Kidney (tissue), 14 donors: ENCODE data around the gene FGF12. TPM values are rescaled to one million over a fixed set of nuclear protein-coding genes. Genes with fewer than 3 reads are reported as not detected.

Experiments
- DNase-seq, 5 donors: peaks; one replicate each; pipeline ENCODE4 v3.0.0-alpha.2; 2013 to 2020
- FAIRE-seq: peaks from 2 replicates; lab custom pipeline; 2012; peaks lifted over from hg19 to GRCh38; lab: Jason Lieb, UNC
- H3K27ac ChIP-seq, 2 donors: one replicate each; pipeline ENCODE4 v1.7.0; 2013; ENCODE audit warnings: low read depth in 2 of 2, low read length in 2 of 2, inconsistent platforms in 1 of 2
- H3K27me3 ChIP-seq: one replicate; pipeline ENCODE4 v1.7.1; 2013; ENCODE audit warnings: low read length, inconsistent platforms; ENCODE audit not compliant: control insufficient read depth, insufficient read depth
- H3K36me3 ChIP-seq, 3 donors: one replicate each; pipeline versions ENCODE4 v1.7.0 to v1.7.1; 2013; ENCODE audit warnings: low read length in 3 of 3, control low read depth in 1 of 3, inconsistent platforms in 1 of 3; ENCODE audit not compliant: insufficient read depth in 3 of 3, control insufficient read depth in 2 of 3
- H3K4me1 ChIP-seq, 3 donors: one replicate each; pipeline versions ENCODE4 v1.7.0 to v1.7.1; 2013; ENCODE audit warnings: low read length in 3 of 3, inconsistent platforms in 1 of 3, low read depth in 1 of 3; ENCODE audit not compliant: control insufficient read depth in 2 of 3, insufficient read depth in 2 of 3
- H3K4me3 ChIP-seq, 3 donors: one replicate each; pipeline versions ENCODE4 v1.7.0 to v1.8.1; 2013; ENCODE audit warnings: low read length in 3 of 3, control low read depth in 1 of 3, inconsistent platforms in 1 of 3
- H3K9ac ChIP-seq, 3 donors: one replicate each; pipeline versions ENCODE4 v1.7.0 to v1.7.1; 2013; ENCODE audit warnings: low read length in 3 of 3, control low read depth in 1 of 3, inconsistent platforms in 1 of 3
- H3K9me3 ChIP-seq, 3 donors: one replicate each; pipeline versions ENCODE4 v1.7.0 to v1.7.1; 2013; ENCODE audit warnings: low read length in 3 of 3, control low read depth in 1 of 3, inconsistent platforms in 1 of 3; ENCODE audit not compliant: control insufficient read depth in 2 of 3, insufficient read depth in 1 of 3
- intact Hi-C: fragments of 100-400 bp; cut with DNase I; formaldehyde crosslinking; loops from one replicate; pipeline ENCODE4 v1.11.1; 2022
- polyA plus RNA-seq: library from polyadenylated mRNA; stranded (reverse); fragments of 350-450 nt; fragmentation: Illumina TruSeq; extraction: RNeasy Lipid Tissue Mini Kit (QIAGEN cat#74804); gene quantifications from one replicate; pipeline ENCODE4 v1.2.3, GENCODE V29; 2014; ENCODE audit warnings: low read depth, low replicate concordance; ENCODE audit not compliant: insufficient read depth
- total RNA-seq: library from RNA; stranded (reverse); fragmentation: NEBNext Ultra II Directional; extraction: Animal tissue kit (Norgen Biotek cat#: 25700); gene quantifications from one replicate; pipeline ENCODE4 v1.2.1, GENCODE V29; 2021
- TF ChIP-seq, protein P1 (sequence below): IDR thresholded peaks from 3 replicates; pipeline ENCODE4 v1.5.1; 2012; ENCODE audit warnings: mild to moderate bottlenecking, moderate library complexity, borderline replicate concordance; ENCODE audit not compliant: insufficient read depth; ENCODE audit errors: extremely low read depth
- donor health status: control.
- donor health status: control.
- donor health status: control.
- donor health status: control.
- donor health status: control.
- donor health status: DM: yes; HTN: yes; CAD: no.
- donor health status: Normal renal cell carcinoma (clear cell type).

FGF12 gene
- total and polyA plus RNA-seq, 2 donors from 2014 or later = 1.8 to 3.7 TPM

DNA sequence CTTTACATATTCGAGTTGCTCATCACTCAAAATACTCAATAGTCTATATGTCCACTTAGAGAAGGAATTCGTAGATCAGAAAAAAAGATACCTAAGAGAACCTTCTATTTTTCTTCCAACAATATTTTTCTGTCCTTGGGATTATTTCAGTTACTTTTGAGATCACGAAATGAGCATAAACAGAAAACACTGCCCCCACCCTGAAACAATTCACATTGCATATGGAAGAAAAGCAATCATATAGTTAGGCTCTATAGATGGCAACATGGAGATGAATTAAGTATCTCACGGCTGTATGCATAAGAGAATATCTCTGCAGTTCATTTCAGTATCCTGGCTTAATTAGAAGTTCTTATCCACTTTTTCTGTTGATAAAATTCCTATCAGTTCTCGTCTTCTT, 391.1 kb downstream of the FGF12 start:
- H3K36me3 ChIP-seq = no peaks in the 10 kb centered on the region
- intact Hi-C loops = no loop called here
- H3K4me1 ChIP-seq = no peaks in the 10 kb centered on the region
- H3K27me3 ChIP-seq = no peaks in the 10 kb centered on the region
- H3K4me3 ChIP-seq = no peak overlapping the region
- no peaks in the 10 kb centered on the region for H3K9me3 ChIP-seq
- DNase-seq (no peak), FAIRE-seq (no peak)
- no peak overlapping the region for H3K9ac ChIP-seq
- TF ChIP-seq, protein P1, sequence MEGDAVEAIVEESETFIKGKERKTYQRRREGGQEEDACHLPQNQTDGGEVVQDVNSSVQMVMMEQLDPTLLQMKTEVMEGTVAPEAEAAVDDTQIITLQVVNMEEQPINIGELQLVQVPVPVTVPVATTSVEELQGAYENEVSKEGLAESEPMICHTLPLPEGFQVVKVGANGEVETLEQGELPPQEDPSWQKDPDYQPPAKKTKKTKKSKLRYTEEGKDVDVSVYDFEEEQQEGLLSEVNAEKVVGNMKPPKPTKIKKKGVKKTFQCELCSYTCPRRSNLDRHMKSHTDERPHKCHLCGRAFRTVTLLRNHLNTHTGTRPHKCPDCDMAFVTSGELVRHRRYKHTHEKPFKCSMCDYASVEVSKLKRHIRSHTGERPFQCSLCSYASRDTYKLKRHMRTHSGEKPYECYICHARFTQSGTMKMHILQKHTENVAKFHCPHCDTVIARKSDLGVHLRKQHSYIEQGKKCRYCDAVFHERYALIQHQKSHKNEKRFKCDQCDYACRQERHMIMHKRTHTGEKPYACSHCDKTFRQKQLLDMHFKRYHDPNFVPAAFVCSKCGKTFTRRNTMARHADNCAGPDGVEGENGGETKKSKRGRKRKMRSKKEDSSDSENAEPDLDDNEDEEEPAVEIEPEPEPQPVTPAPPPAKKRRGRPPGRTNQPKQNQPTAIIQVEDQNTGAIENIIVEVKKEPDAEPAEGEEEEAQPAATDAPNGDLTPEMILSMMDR = no peak
- H3K27ac ChIP-seq = no peak overlapping the region

- Histone ChIP-seq H3K9ac (no peak overlapping the region), H3K4me3 (no peak overlapping the region), H3K27ac (no peak overlapping the region), H3K4me1 (no peaks in the 10 kb centered on the region), H3K9me3 (no peaks in the 10 kb centered on the region), H3K27me3 (no peaks in the 10 kb centered on the region), H3K36me3 (no peaks in the 10 kb centered on the region)
- TF ChIP-seq, protein P1 = no peak
- FAIRE-seq = peak; percentile 33
- no peak for DNase-seq
- intact Hi-C loops = no loop called here
Observed at GRCh38 chr3:192332386-192333291, 394.7 kb downstream of the FGF12 start.

DNA sequence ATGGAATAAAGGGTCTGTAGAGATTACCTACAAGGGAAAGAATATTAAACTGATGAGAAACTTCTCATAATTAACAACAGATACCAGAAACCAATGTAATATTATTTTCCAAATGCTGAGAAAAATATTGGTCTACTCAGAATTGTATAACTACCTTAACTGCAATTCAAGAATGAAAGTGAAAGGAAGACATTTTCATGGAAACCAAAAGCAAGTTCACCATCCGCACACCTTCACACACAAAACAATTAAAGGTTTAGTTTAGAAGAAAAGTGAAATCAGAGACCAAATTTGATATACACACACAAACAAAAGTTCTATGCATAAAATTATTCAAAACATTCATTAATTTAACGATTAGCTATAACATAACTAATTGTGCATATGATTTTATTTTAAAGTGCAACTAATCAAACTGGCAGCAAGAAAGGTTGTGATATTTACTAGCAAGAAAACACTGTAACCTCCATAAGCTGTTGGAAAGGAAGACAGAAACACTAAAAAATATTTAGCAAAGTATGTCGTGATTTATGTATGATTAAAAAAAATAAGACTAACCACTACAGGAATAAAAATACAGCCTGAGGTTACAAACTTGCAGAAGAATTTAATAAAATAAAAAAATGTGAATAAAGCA, 395.5 kb downstream of the FGF12 start:
- no peaks in the 10 kb centered on the region for H3K9me3 ChIP-seq
- H3K27me3 ChIP-seq = no peaks in the 10 kb centered on the region
- no peak overlapping the region for H3K9ac ChIP-seq
- no peak overlapping the region for H3K27ac ChIP-seq
- peak overlapping the region in 2 of 3 donors; percentile 22 to 27 for H3K4me3 ChIP-seq
- no peaks in the 10 kb centered on the region for H3K4me1 ChIP-seq
- H3K36me3 ChIP-seq = no peaks in the 10 kb centered on the region
- intact Hi-C loops = no loop called here
- FAIRE-seq = peak; percentile 11
- no peak for DNase-seq
- TF ChIP-seq, protein P1 = no peak
